Stomach (tissue), 9 donors: ENCODE measurements around the gene NEU3. TPM values are rescaled to one million over a fixed set of nuclear protein-coding genes. Genes with fewer than 3 reads are reported as not detected.

ENCODE experiments used
- DNase-seq, 2 donors: peaks; one replicate each; pipeline versions ENCODE4 v3.0.0 to v3.0.0-alpha.2; 2013 to 2019
- H3K27ac ChIP-seq, 5 donors: fragments of 200-600 bp in 4 of 5; sonication (generic) in 4 of 5; one replicate each; pipeline ENCODE4 v1.5.1; 2013 to 2019; ENCODE audit warnings: mild to moderate bottlenecking in 1 of 5, moderate library complexity in 1 of 5
- H3K27me3 ChIP-seq, 3 donors: fragments of 200-600 bp; sonication (generic); one replicate each; pipeline ENCODE4 v1.5.1; 2017 to 2019; ENCODE audit warnings: mixed run types in 1 of 3
- H3K36me3 ChIP-seq, 4 donors: fragments of 200-600 bp; sonication (generic); 1 replicate in 3 of 4; 2 replicates in 1 of 4; pipeline ENCODE4 v1.5.1; 2016 to 2019
- H3K4me1 ChIP-seq, 4 donors: fragments of 200-600 bp; sonication (generic); one replicate each; pipeline ENCODE4 v1.5.1; 2016 to 2019
- H3K4me3 ChIP-seq, 4 donors: fragments of 200-600 bp; sonication (generic) in 3 of 4; one replicate each; pipeline ENCODE4 v1.5.1; 2016 to 2019; ENCODE audit warnings: mild to moderate bottlenecking in 1 of 4
- H3K9me3 ChIP-seq, 4 donors: fragments of 200-600 bp; sonication (generic); one replicate each; pipeline ENCODE4 v1.5.1; 2016 to 2019
- CTCF ChIP-seq, 7 experiments: fragments of 450-650 bp in 4 of 7; fragments of 200-600 bp in 3 of 7; sonication (generic) in 3 of 7; IDR thresholded peaks; one replicate each; pipeline ENCODE4 v1.5.1; 2016 to 2019; ENCODE audit warnings: antibody characterized with exemption in 7 of 7, control low read depth in 2 of 7, mild to moderate bottlenecking in 1 of 7
- EP300 ChIP-seq: sonication (generic); formaldehyde crosslinking; IDR thresholded peaks from one replicate; pipeline ENCODE4 v1.6.1; 2017; ENCODE audit warnings: antibody characterized with exemption
- POLR2A ChIP-seq, 4 donors: fragments of 450-650 bp; IDR thresholded peaks; one replicate each; pipeline ENCODE4 v1.6.1; 2016; ENCODE audit warnings: antibody characterized with exemption in 4 of 4, control low read depth in 2 of 4, mild to moderate bottlenecking in 1 of 4, moderate library complexity in 1 of 4
- POLR2AphosphoS5 ChIP-seq, 3 donors: sonication (generic); formaldehyde crosslinking; IDR thresholded peaks; one replicate each; pipeline ENCODE4 v1.6.1; 2016; ENCODE audit warnings: antibody characterized with exemption in 3 of 3
- WGBS, 5 donors: extraction: QIAGEN DNeasy Blood & Tissue Kit in 3 of 5; methylation state at CpG; one replicate each; pipeline versions ENCODE4 v1.1.5 to v1.1.7; 2013 to 2018; 5-methylcytosine and 5-hydroxymethylcytosine counted together
- intact Hi-C: fragments of 100-400 bp; cut with DNase I; formaldehyde crosslinking; loops from one replicate; pipeline ENCODE4 v1.15.1; 2023; ENCODE audit warnings: low total_unique reads
- polyA plus RNA-seq, 3 donors: library from polyadenylated mRNA; stranded (reverse); fragments of 200-250 nt; gene quantifications; one replicate each; pipeline ENCODE4 v1.2.3, GENCODE V29; 2013
- total RNA-seq, 5 donors: library from RNA; depleted of rRNA; stranded (reverse); fragments of >200 nt; gene quantifications; one replicate each; pipeline versions ENCODE4 v1.1.0 to v1.2.3, GENCODE V29; 2014 to 2016
- donor health status: healthy with polysubstance abuse.
- donor health status: Bipolar disorder and iron deficiency.
- donor health status: healthy.

Gene NEU3
- total and polyA plus RNA-seq, 8 donors, result 0.58 to 33.5 (median 3.7) TPM

GRCh38 chr11:75024764-75025211 lies 36.1 kb downstream of the NEU3 start:
- no peak for DNase-seq
- TF ChIP-seq CTCF (IDR thresholded peaks at IDR 0.05) (no peak), EP300 (no peak), POLR2AphosphoS5 (IDR thresholded peaks at IDR 0.05) (no peak), POLR2A (IDR thresholded peaks at IDR 0.05) (no peak)

GRCh38 chr11:75025561-75025960 lies 36.8 kb downstream of the NEU3 start:
- Histone ChIP-seq H3K4me1 (no peaks in the 10 kb centered on the region), H3K4me3 (no peak overlapping the region), H3K9me3 (no peaks in the 10 kb centered on the region), H3K36me3 (no peaks in the 10 kb centered on the region), H3K27me3 (no peaks in the 10 kb centered on the region), H3K27ac (no peak overlapping the region)
- TF ChIP-seq POLR2A (IDR thresholded peaks at IDR 0.05) (no peak), POLR2AphosphoS5 (IDR thresholded peaks at IDR 0.05) (no peak)
- WGBS, 5 donors, result 92 to 100% (median 100%) methylated on average over 1 of the region's 1 CpG
- intact Hi-C loops, result no loop called here
- DNase-seq, result no peak

More at GRCh38 chr11:75024764-75025211, 36.1 kb downstream of the NEU3 start:
- H3K4me3 ChIP-seq, result no peak overlapping the region
- 64 to 89% (median 68%) methylated on average over 1 of the region's 1 CpG for WGBS, 5 donors
- H3K4me1 ChIP-seq, result no peaks in the 10 kb centered on the region
- no peaks in the 10 kb centered on the region for H3K36me3 ChIP-seq
- no peak overlapping the region for H3K27ac ChIP-seq
- no peaks in the 10 kb centered on the region for H3K9me3 ChIP-seq
- no peaks in the 10 kb centered on the region for H3K27me3 ChIP-seq
- intact Hi-C loops, result loop anchor here (5.0 kb wide), 1 partner anchor 223 kb away; no protein-coding TSS in a partner anchor

- Histone ChIP-seq H3K4me3 (no peak overlapping the region), H3K9me3 (no peaks in the 10 kb centered on the region), H3K27ac (no peak overlapping the region), H3K27me3 (no peaks in the 10 kb centered on the region), H3K4me1 (no peaks in the 10 kb centered on the region), H3K36me3 (no peaks in the 10 kb centered on the region)
- TF ChIP-seq CTCF (IDR thresholded peaks at IDR 0.05) (no peak), EP300 (no peak), POLR2A (IDR thresholded peaks at IDR 0.05) (no peak)
- intact Hi-C loops, result no loop called here
- no peak for DNase-seq
Measured at GRCh38 chr11:75028321-75028720, 39.6 kb downstream of the NEU3 start.

- no peaks in the 10 kb centered on the region for H3K27me3 ChIP-seq
- intact Hi-C loops, result no loop called here
- H3K9me3 ChIP-seq, result no peaks in the 10 kb centered on the region
- H3K27ac ChIP-seq, result no peak overlapping the region
- no peaks in the 10 kb centered on the region for H3K36me3 ChIP-seq
- H3K4me3 ChIP-seq, result no peak overlapping the region
- no peaks in the 10 kb centered on the region for H3K4me1 ChIP-seq
- WGBS, 5 donors, result 37 to 54% (median 46%) methylated on average over 2 of the region's 2 CpGs
- no peak for DNase-seq
- no peak for TF ChIP-seq CTCF (IDR thresholded peaks at IDR 0.05)
- TF ChIP-seq POLR2A (IDR thresholded peaks at IDR 0.05), result no peak
Measured at GRCh38 chr11:75028724-75029123, 40.0 kb downstream of the NEU3 start.

- intact Hi-C loops, result loop anchor here (5.0 kb wide), 1 partner anchor 93 kb away; no protein-coding TSS in a partner anchor
- H3K27me3 ChIP-seq, result no peaks in the 10 kb centered on the region
- DNase-seq, result no peak
- no peak overlapping the region for H3K27ac ChIP-seq
- WGBS, 5 donors, result 61 to 76% (median 68%) methylated on average over 6 of the region's 6 CpGs
- H3K36me3 ChIP-seq, result no peaks in the 10 kb centered on the region
- H3K9me3 ChIP-seq, result no peaks in the 10 kb centered on the region
- H3K4me1 ChIP-seq, result no peaks in the 10 kb centered on the region
- no peak overlapping the region for H3K4me3 ChIP-seq
- TF ChIP-seq EP300, result no peak
Measured at GRCh38 chr11:75029836-75030631, 41.3 kb downstream of the NEU3 start.
